Thoracic aorta (tissue), 2 donors: ENCODE data around the gene MVB12B. TPM values are rescaled to one million over a fixed set of nuclear protein-coding genes. Genes with fewer than 3 reads are reported as not detected.
"Not testable (repeated sequence)": the region's sequence is repeated elsewhere in the genome, so short reads cannot be mapped to it uniquely, and the experiment has no call there.

Experiments used
- ATAC-seq: fragments of 150-250 bp; one replicate; pipeline ENCODE4 v1.8.0; 2017; ENCODE audit warnings: low read depth; ENCODE audit not compliant: insufficient number of reproducible peaks, low FRiP score
- DNase-seq: peaks from one replicate; pipeline ENCODE4 v3.0.0-alpha.2; 2020; ENCODE audit warnings: low spot score
- H3K27ac ChIP-seq, 2 donors: fragments of 200-600 bp; sonication (generic); 1 replicate in 1 of 2; 2 replicates in 1 of 2; pipeline ENCODE4 v1.5.1; 2016; ENCODE audit warnings: mild to moderate bottlenecking in 2 of 2, moderate library complexity in 2 of 2
- H3K27me3 ChIP-seq: fragments of 200-600 bp; sonication (generic); replicated peaks from 2 replicates; pipeline ENCODE4 v1.6.0; 2016; ENCODE audit warnings: mild to moderate bottlenecking; ENCODE audit not compliant: insufficient read depth
- H3K36me3 ChIP-seq: fragments of 200-600 bp; sonication (generic); one replicate; pipeline ENCODE4 v1.5.1; 2016
- H3K4me1 ChIP-seq, 2 donors: fragments of 200-600 bp; sonication (generic); 1 replicate in 1 of 2; 2 replicates in 1 of 2; pipeline versions ENCODE4 v1.5.1 to v1.6.0; 2016; ENCODE audit warnings: low read depth in 2 of 2, mild to moderate bottlenecking in 1 of 2; ENCODE audit not compliant: control insufficient read depth in 1 of 2
- H3K4me3 ChIP-seq: fragments of 200-600 bp; sonication (generic); 2 replicates; pipeline ENCODE4 v1.5.1; 2016; ENCODE audit warnings: mild to moderate bottlenecking
- H3K9me3 ChIP-seq: fragments of 200-600 bp; sonication (generic); 2 replicates; pipeline ENCODE4 v1.5.1; 2016
- CTCF ChIP-seq: fragments of 200-600 bp; sonication (generic); IDR thresholded peaks from one replicate; pipeline ENCODE4 v1.5.1; 2019; ENCODE audit warnings: antibody characterized with exemption
- total RNA-seq, 2 donors: library from RNA; depleted of rRNA; stranded (reverse); fragments of >200 nt; gene quantifications; one replicate each; pipeline versions ENCODE4 v1.1.0 to v1.2.3, GENCODE V29; 2016

Gene MVB12B
- total RNA-seq, 2 donors from 2014 or later, result 18.4 to 21.7 TPM

- TF ChIP-seq CTCF, result no peak
- H3K27me3 ChIP-seq, result no peaks in the 10 kb centered on the region
- no peak overlapping the region for H3K27ac ChIP-seq
- H3K9me3 ChIP-seq, result no peaks in the 10 kb centered on the region
- no peak for ATAC-seq
- no peak overlapping the region for H3K4me3 ChIP-seq
- H3K4me1 ChIP-seq, result no peaks in the 10 kb centered on the region
- no peak for DNase-seq
- H3K36me3 ChIP-seq, result no peaks in the 10 kb centered on the region
These were observed 208.0 kb downstream of the MVB12B start for GRCh38 chr9:126534431-126535186.

DNA sequence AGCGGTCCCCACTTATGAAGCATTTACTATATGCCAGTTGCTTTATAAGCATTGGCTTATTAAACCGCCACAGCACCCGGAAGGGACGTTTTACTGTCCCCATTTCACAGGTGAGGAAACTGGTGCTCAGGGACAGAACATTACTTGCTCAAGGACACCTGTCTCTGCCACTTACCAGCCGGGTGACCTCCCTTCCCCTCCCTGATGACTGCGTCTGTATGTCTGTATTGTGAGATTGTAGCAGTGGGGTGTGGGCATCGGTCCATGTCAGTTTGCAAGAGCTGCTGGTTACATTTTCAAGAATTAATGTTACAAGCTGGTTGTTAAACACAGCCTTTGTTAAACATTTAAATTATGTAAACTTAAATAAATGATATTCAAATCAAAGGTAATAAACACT, 209.5 kb downstream of the MVB12B start:
- TF ChIP-seq CTCF, result no peak
- no peak for ATAC-seq
- Histone ChIP-seq H3K4me3 (no peak overlapping the region), H3K27me3 (no peaks in the 10 kb centered on the region), H3K36me3 (no peaks in the 10 kb centered on the region), H3K4me1 (no peaks in the 10 kb centered on the region), H3K9me3 (no peaks in the 10 kb centered on the region), H3K27ac (no peak overlapping the region)
- no peak for DNase-seq

GRCh38 chr9:126536841-126537465, 210.3 kb downstream of the MVB12B start:
- no peak overlapping the region for H3K27ac ChIP-seq
- no peaks in the 10 kb centered on the region for H3K36me3 ChIP-seq
- no peak for DNase-seq
- no peak for ATAC-seq
- no peaks in the 10 kb centered on the region for H3K4me1 ChIP-seq
- no peak overlapping the region for H3K4me3 ChIP-seq
- no peaks in the 10 kb centered on the region for H3K27me3 ChIP-seq
- TF ChIP-seq CTCF, result no peak
- no peaks in the 10 kb centered on the region for H3K9me3 ChIP-seq

DNA sequence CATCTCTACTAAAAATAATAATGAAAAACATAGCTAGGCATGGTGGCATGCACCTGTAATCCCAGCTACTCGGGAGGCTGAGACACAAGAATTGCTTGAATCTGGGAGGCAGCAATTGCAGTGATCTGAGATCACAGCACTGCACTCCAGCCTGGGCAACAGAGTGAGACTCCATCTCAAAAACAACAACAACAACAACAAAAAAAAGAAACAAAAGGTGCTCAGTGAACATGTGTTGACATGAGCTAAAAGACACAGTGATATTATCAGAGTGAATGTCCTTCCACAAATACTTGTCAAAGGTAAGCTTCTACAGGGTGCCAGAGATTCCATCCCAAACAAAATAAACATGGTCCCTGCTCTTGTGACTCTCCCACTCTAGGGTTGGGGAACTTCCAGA, 211.9 kb downstream of the MVB12B start:
- no peaks in the 10 kb centered on the region for H3K9me3 ChIP-seq
- H3K36me3 ChIP-seq, result no peaks in the 10 kb centered on the region
- H3K4me1 ChIP-seq, result no peaks in the 10 kb centered on the region
- no peak for DNase-seq
- no peak for TF ChIP-seq CTCF
- ATAC-seq, result no peak
- H3K27ac ChIP-seq, result no peak overlapping the region
- no peaks in the 10 kb centered on the region for H3K27me3 ChIP-seq
- no peak overlapping the region for H3K4me3 ChIP-seq

GRCh38 chr9:126540398-126540797, 213.8 kb downstream of the MVB12B start:
- not testable (repeated sequence) for ATAC-seq, H3K4me1 ChIP-seq, H3K27ac ChIP-seq, H3K9me3 ChIP-seq, H3K36me3 ChIP-seq, H3K27me3 ChIP-seq, H3K4me3 ChIP-seq, DNase-seq
